OCI-LY7 (cell line): ENCODE measurements around the gene PAN2.

Experiments used
- CTCF ChIP-seq: fragments of 200-600 bp; sonication (generic); conservative IDR thresholded peaks from 2 replicates; pipeline ENCODE4 v1.5.1; 2014; ENCODE audit warnings: mild to moderate bottlenecking, antibody characterized with exemption, low read length, moderate library complexity, mixed read lengths
- EZH2phosphoT487 ChIP-seq: fragments of 200-600 bp; sonication (generic); IDR thresholded peaks from 2 replicates; pipeline ENCODE4 v1.6.1; 2018; ENCODE audit warnings: low read depth, borderline replicate concordance, mild to moderate bottlenecking, mixed run types, antibody characterized with exemption, low read length, moderate library complexity, mixed read lengths

GRCh38 chr12:56288705-56289387 is 45.0 kb downstream of the PAN2 start:
- TF ChIP-seq CTCF = no peak
- no peak for TF ChIP-seq EZH2phosphoT487
